ENCODE data around the gene TUBB4B.

- TF ChIP-seq CTCF (IDR thresholded peaks at IDR 0.05) (no peak), POLR2A (IDR thresholded peaks at IDR 0.05) (no peak)
Measured at GRCh38 chr9:137252555-137253506, 11.7 kb downstream of the TUBB4B start.
